Fibroblast of pulmonary artery (primary cell): ENCODE data around the gene RASD1.

Source experiments
- DNase-seq: peaks from one replicate; pipeline ENCODE4 v3.0.0-alpha.2; 2010; ENCODE audit warnings: low read depth
- H3K4me3 ChIP-seq: replicated peaks from 2 replicates; pipeline ENCODE4 v1.5.1; 2011; ENCODE audit warnings: low read depth, mild to moderate bottlenecking, control low read depth, low read length, moderate library complexity
- CTCF ChIP-seq: IDR thresholded peaks from 2 replicates; pipeline ENCODE4 v1.5.1; 2011; ENCODE audit warnings: mild to moderate bottlenecking, control low read depth, low read length, inconsistent platforms; ENCODE audit errors: missing control alignments

The RASD1 gene

GRCh38 chr17:17472333-17472920 is 23.8 kb downstream of the RASD1 start:
- TF ChIP-seq CTCF: no peak
- no peak overlapping the region for H3K4me3 ChIP-seq
- no peak for DNase-seq

GRCh38 chr17:17469996-17470395 is 26.2 kb downstream of the RASD1 start:
- TF ChIP-seq CTCF: no peak
- no peak for DNase-seq

DNA sequence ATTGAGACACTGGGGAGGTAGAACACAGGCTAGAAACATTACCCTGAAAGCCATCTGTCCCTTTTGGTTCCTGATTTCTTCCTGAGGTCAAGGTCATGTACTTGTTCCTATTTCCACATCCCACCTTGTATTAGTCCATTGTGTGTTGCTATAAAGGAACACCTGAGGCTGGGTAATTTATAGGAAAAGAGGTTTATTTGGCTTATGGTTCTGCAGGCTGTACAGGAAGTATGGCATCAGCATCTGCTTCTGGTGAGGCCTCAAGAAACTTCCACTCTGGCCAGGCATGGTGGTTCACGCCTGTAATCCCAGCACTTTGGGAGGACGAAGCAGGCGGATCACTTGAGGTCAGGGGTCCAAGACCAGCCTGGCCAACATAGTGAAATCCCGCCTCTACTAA is 26.8 kb downstream of the RASD1 start:
- no peak overlapping the region for H3K4me3 ChIP-seq
- TF ChIP-seq CTCF: no peak
- DNase-seq: no peak

More at GRCh38 chr17:17469996-17470395, 26.2 kb downstream of the RASD1 start:
- H3K4me3 ChIP-seq: no peak overlapping the region

DNA sequence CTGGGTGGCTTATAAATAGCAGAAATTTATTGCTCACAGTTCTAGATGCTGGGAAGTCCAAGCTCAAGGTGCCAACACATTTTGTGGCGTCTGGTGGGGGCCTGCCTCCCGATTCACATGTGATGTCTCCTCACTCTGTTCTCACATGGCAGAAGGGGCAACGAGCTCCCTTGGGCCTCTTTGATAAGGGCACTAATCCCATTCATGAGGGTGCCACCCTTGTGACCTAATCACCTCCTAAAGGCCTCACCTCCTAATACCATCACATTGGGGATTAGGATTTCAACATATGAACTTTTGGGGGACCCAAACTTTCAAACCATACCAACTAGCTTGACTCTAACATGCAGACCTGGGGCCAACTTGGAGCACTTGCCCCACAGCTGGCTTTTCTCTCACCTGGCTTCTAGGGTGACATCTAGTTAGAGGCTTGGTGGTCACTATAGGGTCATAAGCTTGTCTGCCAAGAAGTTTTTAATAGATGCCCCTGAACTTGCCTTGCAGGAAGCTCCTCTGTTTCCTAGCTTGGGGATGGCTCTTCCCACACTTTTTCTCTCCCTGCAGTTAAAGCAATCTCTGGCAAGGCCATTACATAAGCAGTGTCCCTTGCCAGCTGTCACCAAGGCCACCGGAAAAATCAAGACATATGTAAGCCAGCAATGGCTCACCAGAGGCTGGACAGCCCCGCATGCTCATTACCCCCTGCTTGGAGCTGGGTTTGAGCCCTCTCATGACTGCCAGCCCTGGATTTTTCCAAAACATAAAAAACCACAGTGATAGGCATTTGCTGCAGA is 27.8 kb downstream of the RASD1 start:
- no peak overlapping the region for H3K4me3 ChIP-seq
- DNase-seq: no peak
- no peak for TF ChIP-seq CTCF

GRCh38 chr17:17467720-17468119 is 28.5 kb downstream of the RASD1 start:
- no peak overlapping the region for H3K4me3 ChIP-seq
- no peak for DNase-seq
- TF ChIP-seq CTCF: no peak

GRCh38 chr17:17467016-17467415 is 29.2 kb downstream of the RASD1 start:
- TF ChIP-seq CTCF: no peak
- DNase-seq: no peak
- H3K4me3 ChIP-seq: no peak overlapping the region
